Astrocyte (in vitro differentiated cells and primary cell): ENCODE measurements around the gene DCAF4. TPM values are rescaled to one million over a fixed set of nuclear protein-coding genes. Genes with fewer than 3 reads are reported as not detected.
"Not testable (repeated sequence)": the region's sequence is repeated elsewhere in the genome, so short reads cannot be mapped to it uniquely, and the experiment has no call there.

ENCODE experiments used
- DNase-seq: peaks from one replicate; pipeline ENCODE4 v3.0.0-alpha.2; 2010; ENCODE audit warnings: low read depth
- FAIRE-seq: peaks from 2 replicates; lab custom pipeline; 2011; peaks lifted over from hg19 to GRCh38; lab: Jason Lieb, UNC
- H2AFZ ChIP-seq: 2 replicates; pipeline ENCODE4 v1.6.0; 2012; ENCODE audit warnings: low read depth, low read length, inconsistent platforms
- H3K27ac ChIP-seq: 2 replicates; pipeline ENCODE4 v1.5.1; 2011; ENCODE audit warnings: low read depth, low read length, inconsistent platforms
- H3K27me3 ChIP-seq: 2 replicates; pipeline ENCODE4 v1.6.0; 2011; ENCODE audit warnings: low read length, inconsistent platforms; ENCODE audit not compliant: insufficient read depth
- H3K36me3 ChIP-seq: 2 replicates; pipeline ENCODE4 v1.5.1; 2011; ENCODE audit warnings: low read length, inconsistent platforms; ENCODE audit not compliant: insufficient read depth
- H3K4me1 ChIP-seq: 2 replicates; pipeline ENCODE4 v1.5.1; 2011; ENCODE audit warnings: low read length, inconsistent platforms; ENCODE audit not compliant: insufficient read depth
- H3K4me2 ChIP-seq: 2 replicates; pipeline ENCODE4 v1.6.0; 2012; ENCODE audit warnings: low read length, inconsistent platforms
- H3K4me3 ChIP-seq: 2 replicates; pipeline ENCODE4 v1.5.1; 2011; ENCODE audit warnings: low read depth, mild to moderate bottlenecking, low read length, inconsistent platforms; ENCODE audit not compliant: insufficient read depth
- H3K79me2 ChIP-seq: 2 replicates; pipeline ENCODE4 v1.6.0; 2012; ENCODE audit warnings: mild to moderate bottlenecking, low read length, inconsistent platforms; ENCODE audit not compliant: insufficient read depth
- H3K9ac ChIP-seq: 2 replicates; pipeline ENCODE4 v1.6.0; 2012; ENCODE audit warnings: mild to moderate bottlenecking, low read length, inconsistent platforms
- H3K9me3 ChIP-seq: 2 replicates; pipeline ENCODE4 v1.5.1; 2012; ENCODE audit warnings: low read depth, mild to moderate bottlenecking, low read length, inconsistent platforms; ENCODE audit not compliant: insufficient read depth
- H4K20me1 ChIP-seq: 2 replicates; pipeline ENCODE4 v1.6.0; 2012; ENCODE audit warnings: low read length, inconsistent platforms; ENCODE audit not compliant: insufficient read depth
- H3K27ac Mint-ChIP-seq: one replicate; pipeline ENCODE4 v1.8.0; 2021; ENCODE audit warnings: mild to moderate bottlenecking, mixed read lengths; ENCODE audit not compliant: unreplicated experiment
- H3K27me3 Mint-ChIP-seq: one replicate; pipeline ENCODE4 v1.8.0; 2021; ENCODE audit warnings: low read depth, mixed read lengths; ENCODE audit not compliant: unreplicated experiment
- H3K36me3 Mint-ChIP-seq: one replicate; pipeline ENCODE4 v1.8.0; 2021; ENCODE audit warnings: low read depth, mixed read lengths; ENCODE audit not compliant: unreplicated experiment
- H3K4me1 Mint-ChIP-seq: one replicate; pipeline ENCODE4 v1.8.0; 2021; ENCODE audit warnings: low read depth, mixed read lengths; ENCODE audit not compliant: unreplicated experiment
- H3K4me3 Mint-ChIP-seq: one replicate; pipeline ENCODE4 v1.8.0; 2021; ENCODE audit warnings: mild to moderate bottlenecking, moderate library complexity, mixed read lengths; ENCODE audit not compliant: unreplicated experiment
- H3K9me3 Mint-ChIP-seq: one replicate; pipeline ENCODE4 v1.8.0; 2021; ENCODE audit warnings: mild to moderate bottlenecking, mixed read lengths; ENCODE audit not compliant: unreplicated experiment
- EZH2 ChIP-seq: IDR thresholded peaks from 2 replicates; pipeline ENCODE4 v1.6.1; 2012; ENCODE audit warnings: mild to moderate bottlenecking, low read length, inconsistent platforms; ENCODE audit not compliant: insufficient read depth
- total RNA-seq: library from RNA; stranded (reverse); gene quantifications from 2 replicates; pipeline ENCODE4 v1.2.1, GENCODE V29; 2021
- TF ChIP-seq, protein P1 (sequence below): IDR thresholded peaks from 2 replicates; pipeline ENCODE4 v1.5.1; 2011; ENCODE audit warnings: low read depth, mild to moderate bottlenecking, inconsistent platforms, low read length, moderate library complexity; ENCODE audit not compliant: insufficient read depth

DCAF4 gene
- total RNA-seq, 1 donor from 2014 or later = 33.5 TPM

DNA sequence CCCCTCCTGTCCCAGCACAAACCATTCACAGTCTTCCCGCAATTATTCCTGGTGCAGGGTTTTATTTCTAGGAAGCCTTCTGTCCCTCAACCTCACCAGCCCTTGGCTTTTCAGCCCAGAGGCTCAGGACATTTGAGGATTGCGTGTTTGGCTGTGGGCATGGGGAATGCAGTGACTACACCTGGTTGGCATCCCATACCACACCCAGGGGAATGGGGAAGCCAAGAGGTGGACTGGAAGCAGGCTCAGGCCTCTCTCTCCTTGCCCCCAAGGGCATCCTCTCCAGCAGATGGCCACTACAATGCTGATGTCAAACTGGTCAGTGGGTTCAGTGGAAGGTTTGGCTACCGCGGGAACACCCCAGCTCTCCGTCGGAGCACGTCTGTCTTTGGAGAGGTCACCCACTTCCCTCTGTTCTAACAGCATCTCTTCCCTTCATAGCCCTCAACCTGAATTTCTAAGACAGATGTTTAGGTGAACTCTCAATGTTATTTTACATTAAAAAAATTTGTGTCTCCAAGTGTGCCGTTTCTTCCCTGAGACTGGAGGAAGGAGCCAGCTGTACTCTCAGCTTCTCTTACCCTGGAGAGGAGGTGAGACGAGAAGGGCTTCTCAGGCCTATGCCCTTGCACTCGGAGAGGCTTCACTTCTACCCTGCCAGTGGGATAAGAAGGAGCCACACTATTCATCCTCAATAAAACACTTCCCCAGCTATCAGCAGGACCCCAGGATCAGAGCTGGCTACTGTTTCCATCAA, 35.5 kb downstream of the DCAF4 start:
- Histone ChIP-seq H2AFZ (no peak overlapping the region), H3K27ac (peak overlapping the region; percentile 26), H3K36me3 (peaks cover 21% of the 10 kb centered on the region), H3K27me3 (no peaks in the 10 kb centered on the region), H3K4me1 (peaks cover 3% of the 10 kb centered on the region), H3K9me3 (no peaks in the 10 kb centered on the region), H3K9ac (no peak overlapping the region), H3K4me3 (no peak overlapping the region), H3K79me2 (no peaks in the 10 kb centered on the region), H4K20me1 (no peaks in the 10 kb centered on the region), H3K4me2 (no peak overlapping the region)
- TF ChIP-seq, protein P1, sequence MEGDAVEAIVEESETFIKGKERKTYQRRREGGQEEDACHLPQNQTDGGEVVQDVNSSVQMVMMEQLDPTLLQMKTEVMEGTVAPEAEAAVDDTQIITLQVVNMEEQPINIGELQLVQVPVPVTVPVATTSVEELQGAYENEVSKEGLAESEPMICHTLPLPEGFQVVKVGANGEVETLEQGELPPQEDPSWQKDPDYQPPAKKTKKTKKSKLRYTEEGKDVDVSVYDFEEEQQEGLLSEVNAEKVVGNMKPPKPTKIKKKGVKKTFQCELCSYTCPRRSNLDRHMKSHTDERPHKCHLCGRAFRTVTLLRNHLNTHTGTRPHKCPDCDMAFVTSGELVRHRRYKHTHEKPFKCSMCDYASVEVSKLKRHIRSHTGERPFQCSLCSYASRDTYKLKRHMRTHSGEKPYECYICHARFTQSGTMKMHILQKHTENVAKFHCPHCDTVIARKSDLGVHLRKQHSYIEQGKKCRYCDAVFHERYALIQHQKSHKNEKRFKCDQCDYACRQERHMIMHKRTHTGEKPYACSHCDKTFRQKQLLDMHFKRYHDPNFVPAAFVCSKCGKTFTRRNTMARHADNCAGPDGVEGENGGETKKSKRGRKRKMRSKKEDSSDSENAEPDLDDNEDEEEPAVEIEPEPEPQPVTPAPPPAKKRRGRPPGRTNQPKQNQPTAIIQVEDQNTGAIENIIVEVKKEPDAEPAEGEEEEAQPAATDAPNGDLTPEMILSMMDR = no peak
- no peak for TF ChIP-seq EZH2
- FAIRE-seq (no peak), DNase-seq (peak; percentile 42)
- Mint-ChIP-seq H3K4me3 (no peak overlapping the region), H3K9me3 (no peaks in the 10 kb centered on the region), H3K4me1 (peaks cover 9% of the 10 kb centered on the region), H3K27ac (no peak overlapping the region), H3K27me3 (no peaks in the 10 kb centered on the region), H3K36me3 (peaks cover 32% of the 10 kb centered on the region)

DNA sequence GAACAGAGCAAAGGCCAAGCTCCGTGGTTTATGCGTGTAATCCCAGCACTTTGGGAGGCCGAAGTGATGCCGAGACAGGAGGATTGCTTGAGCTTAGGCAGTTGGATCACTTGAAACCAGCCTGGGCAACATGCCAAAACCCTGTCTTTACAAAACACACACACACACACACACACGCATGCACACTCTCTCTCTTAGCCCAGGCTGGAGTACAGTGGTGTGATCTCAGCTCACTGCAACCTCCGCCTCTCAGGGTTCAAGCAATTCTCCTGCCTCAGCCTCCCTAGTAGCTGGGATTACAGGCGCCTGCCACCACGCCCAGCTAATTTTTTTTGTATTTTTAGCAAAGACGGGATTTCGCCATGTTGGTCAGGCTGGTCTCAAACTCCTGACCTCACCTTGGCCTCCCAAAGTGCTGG, 36.1 kb downstream of the DCAF4 start:
- H3K27me3 Mint-ChIP-seq, H3K27me3 ChIP-seq, H2AFZ ChIP-seq, FAIRE-seq, H4K20me1 ChIP-seq, H3K4me1 Mint-ChIP-seq, H3K27ac ChIP-seq, H3K4me1 ChIP-seq, H3K79me2 ChIP-seq, H3K27ac Mint-ChIP-seq, H3K4me3 ChIP-seq, H3K4me2 ChIP-seq, H3K9me3 ChIP-seq, H3K4me3 Mint-ChIP-seq, H3K9ac ChIP-seq, H3K9me3 Mint-ChIP-seq: not testable (repeated sequence)
- peaks cover 32% of the 10 kb centered on the region for H3K36me3 Mint-ChIP-seq
- peaks cover 19% of the 10 kb centered on the region for H3K36me3 ChIP-seq
- peak; percentile 66 for DNase-seq

DNA sequence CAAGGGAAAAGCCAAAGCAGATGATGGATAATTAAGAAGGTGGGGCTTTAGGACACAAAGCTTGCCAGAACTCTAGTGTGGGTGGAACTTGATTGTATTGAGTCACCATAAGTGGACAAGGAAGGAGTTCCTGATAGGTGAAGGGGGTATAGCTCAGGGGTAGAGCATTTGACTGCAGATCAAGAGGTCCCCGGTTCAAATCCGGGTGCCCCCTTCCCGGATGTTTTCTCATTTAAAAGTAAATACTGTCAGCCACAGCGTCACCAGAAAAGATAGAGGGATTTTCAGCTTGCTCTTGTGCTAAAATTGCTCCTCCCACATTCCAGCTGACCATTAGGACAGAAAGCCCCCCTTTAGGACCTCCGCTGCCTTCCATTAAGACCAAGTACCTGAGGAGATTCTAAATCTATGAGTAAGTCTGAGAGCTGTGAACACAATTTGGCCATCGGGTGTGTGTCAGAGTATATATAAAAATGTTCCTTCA, 36.6 kb downstream of the DCAF4 start:
- Mint-ChIP-seq H3K4me3 (no peak overlapping the region), H3K27ac (no peak overlapping the region), H3K9me3 (no peaks in the 10 kb centered on the region), H3K36me3 (peaks cover 34% of the 10 kb centered on the region), H3K4me1 (peaks cover 9% of the 10 kb centered on the region), H3K27me3 (no peaks in the 10 kb centered on the region)
- H3K27ac ChIP-seq = no peak overlapping the region
- no peaks in the 10 kb centered on the region for H3K27me3 ChIP-seq
- peaks cover 14% of the 10 kb centered on the region for H3K36me3 ChIP-seq
- no peak overlapping the region for H2AFZ ChIP-seq
- H3K4me1 ChIP-seq = peaks cover 3% of the 10 kb centered on the region
- FAIRE-seq (no peak), DNase-seq (peak; percentile 92)
- H3K9ac ChIP-seq = no peak overlapping the region
- TF ChIP-seq EZH2 = no peak
- TF ChIP-seq, protein P1 = no peak
- H3K79me2 ChIP-seq = no peaks in the 10 kb centered on the region
- no peaks in the 10 kb centered on the region for H4K20me1 ChIP-seq
- no peak overlapping the region for H3K4me2 ChIP-seq
- no peak overlapping the region for H3K4me3 ChIP-seq
- H3K9me3 ChIP-seq = no peaks in the 10 kb centered on the region
